Subcutaneous adipose tissue (tissue), 4 donors: Measurements from ENCODE around the gene PLEKHD1. TPM values are rescaled to one million over a fixed set of nuclear protein-coding genes. Genes with fewer than 3 reads are reported as not detected.

ENCODE experiments used
- total RNA-seq, 4 donors: library from RNA; depleted of rRNA; stranded (reverse); fragments of >200 nt; gene quantifications; one replicate each; pipeline ENCODE4 v1.1.0, GENCODE V29; 2016
- TF ChIP-seq, protein P1 (sequence below): fragments of 450-650 bp; IDR thresholded peaks from one replicate; pipeline ENCODE4 v1.5.1; 2016; ENCODE audit warnings: low read depth, mild to moderate bottlenecking, control low read depth, antibody characterized with exemption, moderate library complexity

The PLEKHD1 gene
- total RNA-seq, 4 donors from 2014 or later, result 0.22 to 0.38 TPM; not detected in 2

DNA sequence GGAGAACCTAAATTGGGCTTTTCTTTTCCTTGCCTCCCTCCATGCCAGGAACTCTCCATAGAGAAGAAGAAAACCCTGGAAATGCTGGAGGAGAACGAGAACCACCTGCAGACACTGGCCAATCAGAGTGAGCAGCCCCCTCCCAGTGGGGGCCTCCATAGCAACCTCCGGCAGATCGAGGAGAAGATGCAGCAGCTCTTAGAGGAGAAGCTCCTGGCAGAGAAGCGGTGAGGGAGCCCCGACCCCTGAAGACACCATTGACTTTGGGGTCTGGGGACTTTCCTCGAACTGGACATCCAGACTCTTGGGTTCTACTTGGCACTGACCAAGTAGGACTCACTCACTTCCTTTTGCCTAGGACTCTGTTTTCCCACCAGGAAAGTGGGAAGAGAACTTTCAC, 41.4 kb downstream of the PLEKHD1 start:
- TF ChIP-seq, protein P1, sequence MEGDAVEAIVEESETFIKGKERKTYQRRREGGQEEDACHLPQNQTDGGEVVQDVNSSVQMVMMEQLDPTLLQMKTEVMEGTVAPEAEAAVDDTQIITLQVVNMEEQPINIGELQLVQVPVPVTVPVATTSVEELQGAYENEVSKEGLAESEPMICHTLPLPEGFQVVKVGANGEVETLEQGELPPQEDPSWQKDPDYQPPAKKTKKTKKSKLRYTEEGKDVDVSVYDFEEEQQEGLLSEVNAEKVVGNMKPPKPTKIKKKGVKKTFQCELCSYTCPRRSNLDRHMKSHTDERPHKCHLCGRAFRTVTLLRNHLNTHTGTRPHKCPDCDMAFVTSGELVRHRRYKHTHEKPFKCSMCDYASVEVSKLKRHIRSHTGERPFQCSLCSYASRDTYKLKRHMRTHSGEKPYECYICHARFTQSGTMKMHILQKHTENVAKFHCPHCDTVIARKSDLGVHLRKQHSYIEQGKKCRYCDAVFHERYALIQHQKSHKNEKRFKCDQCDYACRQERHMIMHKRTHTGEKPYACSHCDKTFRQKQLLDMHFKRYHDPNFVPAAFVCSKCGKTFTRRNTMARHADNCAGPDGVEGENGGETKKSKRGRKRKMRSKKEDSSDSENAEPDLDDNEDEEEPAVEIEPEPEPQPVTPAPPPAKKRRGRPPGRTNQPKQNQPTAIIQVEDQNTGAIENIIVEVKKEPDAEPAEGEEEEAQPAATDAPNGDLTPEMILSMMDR, result no peak

DNA sequence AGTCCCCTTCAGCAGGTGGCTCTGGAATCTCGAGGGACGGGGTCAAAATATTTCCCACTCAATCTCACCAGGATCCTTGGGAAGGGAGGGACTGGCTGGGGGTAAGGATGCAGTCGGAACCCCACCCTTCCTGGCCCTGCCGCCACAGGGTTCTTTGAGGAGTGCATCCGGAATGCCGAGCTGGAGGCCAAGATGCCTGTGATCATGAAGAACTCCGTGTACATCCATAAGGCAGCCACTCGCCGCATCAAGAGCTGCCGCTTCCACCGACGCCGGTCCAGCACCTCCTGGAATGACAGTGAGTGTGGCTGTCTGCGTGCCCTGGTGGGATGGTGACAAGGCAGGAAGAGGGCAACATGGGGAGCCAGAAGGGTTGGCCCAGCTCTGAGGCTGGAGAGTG, 43.1 kb downstream of the PLEKHD1 start:
- TF ChIP-seq, protein P1, result no peak

DNA sequence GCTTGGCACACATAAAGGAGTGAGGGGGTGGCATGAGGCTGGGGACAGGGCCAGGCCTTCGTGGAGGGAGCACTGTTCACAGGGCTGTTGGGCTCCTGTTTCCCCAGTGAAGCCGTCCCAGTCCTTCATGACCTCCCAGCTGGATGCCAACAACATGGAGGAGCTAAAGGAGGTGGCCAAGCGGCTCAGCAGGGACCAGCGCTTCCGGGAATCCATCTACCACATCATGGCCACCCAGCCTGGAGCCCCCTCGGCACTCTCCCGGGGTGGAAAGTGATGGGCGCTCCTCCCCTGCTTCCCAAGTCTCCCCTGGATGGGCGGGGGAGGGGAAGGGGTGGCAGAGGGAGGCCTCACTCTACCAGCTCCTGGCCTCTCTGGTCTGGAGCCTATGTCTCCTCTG, 43.6 kb downstream of the PLEKHD1 start:
- TF ChIP-seq, protein P1, result no peak

DNA sequence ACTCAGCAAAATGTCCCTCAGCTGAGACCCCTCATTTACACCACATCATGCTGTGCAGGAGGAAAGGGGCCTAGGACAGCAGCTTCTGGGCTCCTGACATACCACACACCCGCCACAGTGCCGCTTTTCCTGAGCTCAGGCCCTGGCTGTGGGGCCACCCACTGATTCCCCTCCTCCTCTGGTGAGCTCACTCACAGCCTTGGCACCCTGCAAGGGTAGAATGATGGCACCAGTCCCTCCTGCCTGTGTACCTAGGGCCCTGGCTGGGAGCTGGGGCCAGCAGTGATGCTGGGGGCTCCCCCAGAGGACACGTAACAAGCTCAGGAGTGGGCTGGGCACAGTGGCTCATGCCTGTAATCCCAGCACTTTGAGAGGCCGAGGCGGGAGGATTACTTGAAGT, 44.4 kb downstream of the PLEKHD1 start:
- TF ChIP-seq, protein P1, result no peak

DNA sequence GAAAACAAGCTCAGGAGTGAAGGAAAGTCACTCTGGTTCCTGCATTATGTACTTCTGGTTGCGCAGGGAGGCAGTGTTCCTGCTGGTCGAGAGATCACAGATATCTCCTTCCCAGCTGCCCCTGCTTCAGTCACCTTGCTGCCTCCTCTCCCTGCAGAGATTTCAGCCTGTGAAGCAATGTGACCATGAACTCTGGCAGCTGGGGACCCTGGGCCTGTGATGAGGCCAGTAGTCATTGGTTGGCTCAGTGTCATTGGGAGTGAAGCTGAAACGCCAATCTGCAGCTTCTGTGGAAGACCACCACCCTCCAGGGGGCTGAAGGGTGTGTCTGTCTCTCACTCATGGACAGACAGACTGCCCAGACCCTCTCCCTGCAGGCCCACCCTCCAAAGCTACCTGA, 45.0 kb downstream of the PLEKHD1 start:
- TF ChIP-seq, protein P1, result no peak

DNA sequence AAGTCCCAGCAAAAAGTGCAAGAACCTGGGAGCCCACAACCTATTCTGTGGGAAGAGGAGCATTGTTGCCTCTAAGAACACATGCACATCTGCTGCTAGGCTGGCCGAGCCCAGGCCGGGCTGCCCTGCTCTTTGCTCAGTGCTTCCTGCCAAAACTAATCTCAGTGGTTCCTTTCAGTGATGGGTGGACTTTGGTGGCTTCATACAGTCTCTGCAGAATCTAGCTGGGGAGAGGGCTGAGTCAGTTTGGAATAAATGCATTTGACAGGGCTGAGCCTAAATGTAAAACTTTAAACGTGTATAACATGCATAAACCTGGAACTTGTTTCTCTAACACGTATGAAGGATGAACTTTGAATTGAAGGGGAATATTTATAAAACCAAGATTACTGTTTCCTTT, 45.6 kb downstream of the PLEKHD1 start:
- TF ChIP-seq, protein P1, result no peak

DNA sequence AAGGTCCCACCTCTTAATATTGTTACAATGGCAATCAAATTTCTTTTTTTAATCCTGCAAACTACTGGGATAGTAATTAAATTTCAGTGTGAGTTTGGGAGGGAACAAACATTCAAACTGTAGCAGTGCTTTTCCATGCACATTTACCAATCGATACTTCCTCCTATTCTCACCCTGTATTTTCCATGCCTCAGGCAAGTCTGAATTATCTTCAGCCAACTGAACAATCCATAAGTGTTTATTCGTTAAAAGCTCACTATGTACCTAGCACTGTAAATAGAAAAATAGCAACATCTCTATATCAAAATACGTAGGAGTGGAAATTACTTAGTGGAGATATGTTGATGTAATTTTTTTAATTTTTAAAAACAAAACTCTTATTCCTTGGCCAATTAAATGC, 46.6 kb downstream of the PLEKHD1 start:
- TF ChIP-seq, protein P1, result no peak
